Esophagus squamous epithelium (tissue), 5 donors: ENCODE measurements around the gene EMC8. TPM values are rescaled to one million over a fixed set of nuclear protein-coding genes. Genes with fewer than 3 reads are reported as not detected.

Source experiments
- DNase-seq: peaks from one replicate; lab custom pipeline; 2025; lab: John Stamatoyannopoulos, UW
- H3K27ac ChIP-seq, 4 donors: fragments of 200-600 bp; sonication (generic); one replicate each; pipeline ENCODE4 v1.5.1; 2016 to 2019; ENCODE audit warnings: mild to moderate bottlenecking in 1 of 4
- H3K27me3 ChIP-seq, 4 donors: fragments of 200-600 bp; sonication (generic); 1 replicate in 3 of 4; 2 replicates in 1 of 4; pipeline versions ENCODE4 v1.5.1 to v1.6.0; 2017 to 2021; ENCODE audit warnings: antibody characterized with exemption in 1 of 4
- H3K36me3 ChIP-seq, 3 donors: fragments of 200-600 bp; sonication (generic); one replicate each; pipeline ENCODE4 v1.5.1; 2016 to 2019
- H3K4me1 ChIP-seq, 3 donors: fragments of 200-600 bp; sonication (generic); one replicate each; pipeline ENCODE4 v1.5.1; 2017 to 2019
- H3K4me3 ChIP-seq, 4 donors: fragments of 200-600 bp; sonication (generic); 1 replicate in 3 of 4; 2 replicates in 1 of 4; pipeline ENCODE4 v1.5.1; 2016 to 2019; ENCODE audit warnings: mild to moderate bottlenecking in 2 of 4, moderate library complexity in 1 of 4
- H3K9me3 ChIP-seq, 3 donors: fragments of 200-600 bp; sonication (generic); one replicate each; pipeline ENCODE4 v1.5.1; 2016 to 2019
- POLR2A ChIP-seq, 4 donors: fragments of 450-650 bp; IDR thresholded peaks; one replicate each; pipeline ENCODE4 v1.6.1; 2017; ENCODE audit warnings: antibody characterized with exemption in 4 of 4, mild to moderate bottlenecking in 4 of 4, moderate library complexity in 3 of 4
- WGBS, 2 donors: methylation state at CpG; one replicate each; pipeline ENCODE4 v1.1.5; 2018; 5-methylcytosine and 5-hydroxymethylcytosine counted together
- intact Hi-C: fragments of 100-400 bp; cut with DNase I; formaldehyde crosslinking; loops from one replicate; pipeline ENCODE4 v1.15.0; 2022
- total RNA-seq, 4 donors: library from RNA; depleted of rRNA; stranded (reverse); fragments of >200 nt; gene quantifications; one replicate each; pipeline ENCODE4 v1.1.0, GENCODE V29; 2016
- TF ChIP-seq, protein P1 (sequence below), 6 experiments: fragments of 450-650 bp in 4 of 6; fragments of 200-600 bp in 2 of 6; sonication (generic) in 2 of 6; IDR thresholded peaks; one replicate each; pipeline ENCODE4 v1.5.1; 2016 to 2019; ENCODE audit warnings: antibody characterized with exemption in 6 of 6, mild to moderate bottlenecking in 4 of 6, moderate library complexity in 4 of 6
- donor health status: DM: yes; HTN: yes; CAD: no.

Gene EMC8
- total RNA-seq, 4 donors from 2014 or later: 18.7 to 32.4 (median 23.9) TPM

- intact Hi-C loops: no loop called here
- 85 to 86% methylated on average over 11 of the region's 11 CpGs for WGBS, 2 donors
- TF ChIP-seq, protein P1, sequence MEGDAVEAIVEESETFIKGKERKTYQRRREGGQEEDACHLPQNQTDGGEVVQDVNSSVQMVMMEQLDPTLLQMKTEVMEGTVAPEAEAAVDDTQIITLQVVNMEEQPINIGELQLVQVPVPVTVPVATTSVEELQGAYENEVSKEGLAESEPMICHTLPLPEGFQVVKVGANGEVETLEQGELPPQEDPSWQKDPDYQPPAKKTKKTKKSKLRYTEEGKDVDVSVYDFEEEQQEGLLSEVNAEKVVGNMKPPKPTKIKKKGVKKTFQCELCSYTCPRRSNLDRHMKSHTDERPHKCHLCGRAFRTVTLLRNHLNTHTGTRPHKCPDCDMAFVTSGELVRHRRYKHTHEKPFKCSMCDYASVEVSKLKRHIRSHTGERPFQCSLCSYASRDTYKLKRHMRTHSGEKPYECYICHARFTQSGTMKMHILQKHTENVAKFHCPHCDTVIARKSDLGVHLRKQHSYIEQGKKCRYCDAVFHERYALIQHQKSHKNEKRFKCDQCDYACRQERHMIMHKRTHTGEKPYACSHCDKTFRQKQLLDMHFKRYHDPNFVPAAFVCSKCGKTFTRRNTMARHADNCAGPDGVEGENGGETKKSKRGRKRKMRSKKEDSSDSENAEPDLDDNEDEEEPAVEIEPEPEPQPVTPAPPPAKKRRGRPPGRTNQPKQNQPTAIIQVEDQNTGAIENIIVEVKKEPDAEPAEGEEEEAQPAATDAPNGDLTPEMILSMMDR (IDR thresholded peaks at IDR 0.05): no peak
- no peak for TF ChIP-seq POLR2A (IDR thresholded peaks at IDR 0.05)
These were observed 10.5 kb downstream of the EMC8 start for GRCh38 chr16:85788819-85789218.

GRCh38 chr16:85785927-85786326, 13.4 kb downstream of the EMC8 start:
- TF ChIP-seq, protein P1 (IDR thresholded peaks at IDR 0.05): no peak
- no peak for TF ChIP-seq POLR2A (IDR thresholded peaks at IDR 0.05)
- Histone ChIP-seq H3K4me1 (peaks cover 0 to 24% (median 0%) of the 10 kb centered on the region in 3 donors), H3K27ac (no peak overlapping the region), H3K27me3 (no peaks in the 10 kb centered on the region), H3K4me3 (no peak overlapping the region), H3K9me3 (no peaks in the 10 kb centered on the region), H3K36me3 (peaks cover 14 to 71% (median 25%) of the 10 kb centered on the region in 3 donors)
- intact Hi-C loops: no loop called here
- 97 to 100% methylated on average over 2 of the region's 2 CpGs for WGBS, 2 donors
- no peak for DNase-seq

More at GRCh38 chr16:85788819-85789218, 10.5 kb downstream of the EMC8 start:
- DNase-seq: no peak
- Histone ChIP-seq H3K27me3 (no peaks in the 10 kb centered on the region), H3K36me3 (peaks cover 22 to 75% (median 25%) of the 10 kb centered on the region in 3 donors), H3K9me3 (no peaks in the 10 kb centered on the region), H3K27ac (no peak overlapping the region), H3K4me3 (no peak overlapping the region), H3K4me1 (peaks cover 0 to 14% (median 0%) of the 10 kb centered on the region in 3 donors)

DNA sequence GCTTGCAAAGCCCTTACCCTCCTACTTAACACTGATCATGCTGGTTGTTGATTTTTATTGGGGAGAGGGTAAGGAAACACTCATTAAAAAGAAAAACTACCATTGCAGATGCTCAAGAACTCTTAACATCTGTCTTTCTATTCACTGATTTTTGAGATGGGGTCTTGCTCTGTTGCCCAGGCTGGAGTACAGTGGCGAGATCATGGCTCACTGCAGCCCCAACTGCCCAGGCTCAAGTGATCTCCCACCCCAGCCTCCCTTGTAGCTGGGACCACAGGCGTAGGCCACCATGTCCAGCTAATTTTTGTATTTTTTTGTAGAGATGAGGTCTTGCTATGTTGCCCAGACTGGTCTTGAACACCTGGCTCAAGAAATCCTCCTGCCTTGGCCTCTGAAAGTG, 14.5 kb downstream of the EMC8 start:
- DNase-seq: no peak
- WGBS, 2 donors: 100% methylated on average over 2 of the region's 2 CpGs
- no peak overlapping the region for H3K27ac ChIP-seq
- H3K9me3 ChIP-seq: no peaks in the 10 kb centered on the region
- peaks cover 14 to 82% (median 26%) of the 10 kb centered on the region in 3 donors for H3K36me3 ChIP-seq
- TF ChIP-seq, protein P1 (IDR thresholded peaks at IDR 0.05): no peak
- H3K4me1 ChIP-seq: peaks cover 0 to 24% (median 0%) of the 10 kb centered on the region in 3 donors
- intact Hi-C loops: no loop called here
- H3K4me3 ChIP-seq: no peak overlapping the region
- H3K27me3 ChIP-seq: no peaks in the 10 kb centered on the region

GRCh38 chr16:85783441-85783840, 15.9 kb downstream of the EMC8 start:
- Histone ChIP-seq H3K4me3 (no peak overlapping the region), H3K9me3 (no peaks in the 10 kb centered on the region), H3K27me3 (no peaks in the 10 kb centered on the region), H3K27ac (no peak overlapping the region), H3K36me3 (peaks cover 14 to 90% (median 24%) of the 10 kb centered on the region in 3 donors), H3K4me1 (peaks cover 0 to 18% (median 0%) of the 10 kb centered on the region in 3 donors)
- no peak for DNase-seq
- WGBS, 2 donors: 90 to 96% methylated on average over 7 to 8 of the region's 8 CpGs
- intact Hi-C loops: no loop called here
- no peak for TF ChIP-seq POLR2A (IDR thresholded peaks at IDR 0.05)
- TF ChIP-seq, protein P1 (IDR thresholded peaks at IDR 0.05): no peak

- Histone ChIP-seq H3K27me3 (no peaks in the 10 kb centered on the region), H3K36me3 (peaks cover 6 to 90% (median 20%) of the 10 kb centered on the region in 3 donors), H3K9me3 (no peaks in the 10 kb centered on the region), H3K4me1 (peaks cover 0 to 28% (median 9%) of the 10 kb centered on the region in 3 donors), H3K4me3 (no peak overlapping the region), H3K27ac (no peak overlapping the region)
- DNase-seq: no peak
- intact Hi-C loops: no loop called here
- WGBS, 2 donors: 81 to 85% methylated on average over 6 of the region's 6 CpGs
- TF ChIP-seq, protein P1 (IDR thresholded peaks at IDR 0.05): no peak
- no peak for TF ChIP-seq POLR2A (IDR thresholded peaks at IDR 0.05)
These were observed 16.9 kb downstream of the EMC8 start for GRCh38 chr16:85782451-85782850.
